Osteoblast (primary cell): Measurements from ENCODE around the gene RPLP2. TPM values are rescaled to one million over a fixed set of nuclear protein-coding genes. Genes with fewer than 3 reads are reported as not detected.
A peak's percentile ranks its signal among the peaks of the same experiment; 100 is the strongest.

Source experiments
- DNase-seq: peaks from one replicate; pipeline ENCODE4 v3.0.0; 2011; ENCODE audit warnings: low spot score, mixed read lengths; ENCODE audit not compliant: insufficient read length; ENCODE audit errors: missing footprints
- H2AFZ ChIP-seq: 2 replicates; pipeline ENCODE4 v1.6.0; 2011; ENCODE audit warnings: mild to moderate bottlenecking, low read length
- H3K27ac ChIP-seq: 2 replicates; pipeline ENCODE4 v1.5.1; 2011; ENCODE audit warnings: mild to moderate bottlenecking, low read depth, low read length, moderate library complexity
- H3K27me3 ChIP-seq: 2 replicates; pipeline ENCODE4 v1.6.0; 2012; ENCODE audit warnings: mild to moderate bottlenecking, control low read depth, inconsistent platforms, low read length, moderate library complexity; ENCODE audit not compliant: insufficient read depth
- H3K36me3 ChIP-seq: 2 replicates; pipeline ENCODE4 v1.5.1; 2011; ENCODE audit warnings: mild to moderate bottlenecking, low read length, control low read depth, moderate library complexity; ENCODE audit not compliant: insufficient read depth
- H3K4me1 ChIP-seq: 2 replicates; pipeline ENCODE4 v1.5.1; 2011; ENCODE audit warnings: mild to moderate bottlenecking, low read length, control low read depth, moderate library complexity; ENCODE audit not compliant: insufficient read depth
- H3K4me2 ChIP-seq: 2 replicates; pipeline ENCODE4 v1.6.0; 2011; ENCODE audit warnings: mild to moderate bottlenecking, low read length; ENCODE audit not compliant: insufficient read depth
- H3K4me3 ChIP-seq: fragments of 200-600 bp; sonication (generic); 3 replicates; pipeline ENCODE4 v1.5.1; 2012; ENCODE audit warnings: mild to moderate bottlenecking, low read length, inconsistent platforms; ENCODE audit not compliant: insufficient read depth
- H3K79me2 ChIP-seq: 2 replicates; pipeline ENCODE4 v1.6.0; 2012; ENCODE audit warnings: mild to moderate bottlenecking, low read length, control low read depth, inconsistent platforms; ENCODE audit not compliant: insufficient read depth
- H3K9me3 ChIP-seq: 2 replicates; pipeline ENCODE4 v1.5.1; 2011; ENCODE audit warnings: low read depth, low read length, control low read depth
- H4K20me1 ChIP-seq: 2 replicates; pipeline ENCODE4 v1.6.0; 2012; ENCODE audit warnings: mild to moderate bottlenecking, low read length, control low read depth; ENCODE audit not compliant: insufficient read depth
- total RNA-seq: library from RNA; depleted of rRNA; stranded (reverse); fragments of >200 nt; gene quantifications from 2 replicates; pipeline ENCODE4 v1.2.3, GENCODE V29; 2012
- TF ChIP-seq, protein P1 (sequence below): IDR thresholded peaks from 2 replicates; pipeline ENCODE4 v1.5.1; 2011; ENCODE audit warnings: mild to moderate bottlenecking, low read depth, low read length, moderate library complexity; ENCODE audit errors: extremely low read depth

The RPLP2 gene
- total RNA-seq, 1 donor, result 386 TPM

DNA sequence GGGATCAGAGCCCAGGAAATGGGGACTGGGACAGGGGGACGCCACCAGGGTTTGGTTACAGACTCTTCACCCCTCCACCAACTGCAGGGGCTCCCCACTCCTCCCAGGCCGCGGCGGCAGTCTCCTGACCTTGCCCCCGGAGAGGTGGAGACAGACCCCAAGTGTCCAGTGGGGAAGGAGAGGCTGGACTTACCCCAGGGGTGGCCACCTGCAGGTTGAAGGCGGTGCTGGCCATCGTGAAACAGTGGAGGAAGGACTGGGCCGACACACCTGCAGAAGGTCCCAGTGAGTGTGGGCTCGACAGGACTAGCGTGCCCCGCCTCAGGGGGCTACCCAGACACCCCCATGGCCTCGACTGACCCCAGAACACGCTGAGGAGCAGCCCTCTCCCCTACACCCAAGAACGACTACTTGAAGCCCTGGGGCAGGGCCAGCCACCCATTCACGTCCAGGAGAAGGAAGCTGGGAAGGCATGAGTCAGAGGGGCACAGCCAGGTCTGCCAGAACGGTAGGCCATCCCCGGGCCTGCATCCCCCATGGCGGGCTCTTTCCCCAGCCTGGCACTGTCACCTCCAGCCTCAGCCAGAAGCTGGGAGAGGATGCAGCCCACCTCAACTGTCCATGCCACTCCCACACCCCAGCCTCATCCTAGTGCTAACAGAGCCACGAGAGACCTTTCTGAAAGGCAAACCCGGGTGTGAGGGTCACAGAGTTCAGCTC, 34.7 kb upstream of the RPLP2 start:
- Histone ChIP-seq H3K4me3 (peak overlapping the region; percentile 88), H3K4me2 (peak overlapping the region; percentile 91), H3K27ac (peak overlapping the region; percentile 37), H3K36me3 (peaks cover 43% of the 10 kb centered on the region), H3K9me3 (no peaks in the 10 kb centered on the region), H2AFZ (no peak overlapping the region), H3K27me3 (no peaks in the 10 kb centered on the region), H3K79me2 (peaks cover 95% of the 10 kb centered on the region), H4K20me1 (peaks cover 63% of the 10 kb centered on the region), H3K4me1 (peaks cover 20% of the 10 kb centered on the region)
- peak; percentile 97 for DNase-seq
- TF ChIP-seq, protein P1, sequence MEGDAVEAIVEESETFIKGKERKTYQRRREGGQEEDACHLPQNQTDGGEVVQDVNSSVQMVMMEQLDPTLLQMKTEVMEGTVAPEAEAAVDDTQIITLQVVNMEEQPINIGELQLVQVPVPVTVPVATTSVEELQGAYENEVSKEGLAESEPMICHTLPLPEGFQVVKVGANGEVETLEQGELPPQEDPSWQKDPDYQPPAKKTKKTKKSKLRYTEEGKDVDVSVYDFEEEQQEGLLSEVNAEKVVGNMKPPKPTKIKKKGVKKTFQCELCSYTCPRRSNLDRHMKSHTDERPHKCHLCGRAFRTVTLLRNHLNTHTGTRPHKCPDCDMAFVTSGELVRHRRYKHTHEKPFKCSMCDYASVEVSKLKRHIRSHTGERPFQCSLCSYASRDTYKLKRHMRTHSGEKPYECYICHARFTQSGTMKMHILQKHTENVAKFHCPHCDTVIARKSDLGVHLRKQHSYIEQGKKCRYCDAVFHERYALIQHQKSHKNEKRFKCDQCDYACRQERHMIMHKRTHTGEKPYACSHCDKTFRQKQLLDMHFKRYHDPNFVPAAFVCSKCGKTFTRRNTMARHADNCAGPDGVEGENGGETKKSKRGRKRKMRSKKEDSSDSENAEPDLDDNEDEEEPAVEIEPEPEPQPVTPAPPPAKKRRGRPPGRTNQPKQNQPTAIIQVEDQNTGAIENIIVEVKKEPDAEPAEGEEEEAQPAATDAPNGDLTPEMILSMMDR, result no peak

DNA sequence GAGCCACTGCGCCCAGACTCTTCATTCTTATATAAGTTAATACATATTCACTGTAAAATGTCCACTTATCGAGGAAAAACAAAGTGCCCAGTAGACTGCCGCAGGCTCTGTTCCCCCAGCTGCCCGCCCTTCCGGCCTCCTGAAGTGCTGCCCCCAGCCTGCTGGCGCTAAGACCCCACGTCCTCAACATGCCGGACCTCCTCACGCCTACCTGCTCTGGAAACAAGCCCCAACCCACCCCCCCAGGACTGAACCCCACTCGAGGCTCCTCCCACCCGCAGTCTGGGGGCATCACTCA, 33.6 kb upstream of the RPLP2 start:
- Histone ChIP-seq H3K4me2 (peak overlapping the region; percentile 91), H3K36me3 (peaks cover 38% of the 10 kb centered on the region), H3K9me3 (no peaks in the 10 kb centered on the region), H3K27me3 (no peaks in the 10 kb centered on the region), H4K20me1 (peaks cover 57% of the 10 kb centered on the region), H3K79me2 (peaks cover 90% of the 10 kb centered on the region), H2AFZ (no peak overlapping the region), H3K4me1 (peaks cover 20% of the 10 kb centered on the region), H3K4me3 (peak overlapping the region; percentile 88), H3K27ac (peak overlapping the region; percentile 48)
- DNase-seq, result no peak
- TF ChIP-seq, protein P1, result no peak

DNA sequence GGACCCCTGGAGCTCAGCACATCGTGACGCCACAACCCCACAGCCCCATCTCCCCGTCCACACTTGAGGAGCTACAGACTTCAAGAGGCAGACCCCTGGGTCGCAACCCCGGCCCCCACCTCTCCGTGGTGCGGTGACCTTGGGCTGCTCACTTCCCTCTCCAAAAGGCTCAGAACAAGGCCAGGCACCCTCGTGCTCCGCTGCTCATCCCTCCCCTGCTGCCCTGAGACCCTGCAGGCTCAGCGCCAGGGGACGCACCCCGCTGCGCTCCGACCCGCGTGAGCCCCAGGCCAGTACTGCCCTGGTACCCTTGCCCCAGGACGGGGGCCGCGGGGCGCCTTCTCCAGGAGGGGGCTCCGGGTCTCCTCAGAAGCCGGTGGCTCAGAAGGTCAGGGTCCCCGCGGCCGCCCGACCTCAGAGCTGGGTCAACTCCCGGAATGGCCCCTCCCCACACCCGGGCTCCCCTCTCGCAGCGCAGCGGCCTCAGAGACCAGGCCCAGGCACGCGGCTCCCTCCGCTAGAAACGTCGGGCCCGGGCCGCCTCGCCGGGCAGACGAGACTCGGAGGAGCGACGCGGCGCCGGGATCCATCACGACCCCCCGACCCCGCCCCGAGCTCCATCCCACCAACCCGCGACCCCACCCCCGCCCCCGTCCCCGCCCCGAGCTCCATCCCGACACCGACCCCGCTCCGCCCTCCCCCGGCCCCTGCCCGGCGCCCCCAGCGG, 33.0 kb upstream of the RPLP2 start:
- peaks cover 20% of the 10 kb centered on the region for H3K4me1 ChIP-seq
- H4K20me1 ChIP-seq, result peaks cover 56% of the 10 kb centered on the region
- peak overlapping the region; percentile 48 for H3K27ac ChIP-seq
- H2AFZ ChIP-seq, result no peak overlapping the region
- peaks cover 32% of the 10 kb centered on the region for H3K36me3 ChIP-seq
- H3K4me3 ChIP-seq, result peak overlapping the region; percentile 88
- DNase-seq, result peak; percentile 95
- peak overlapping the region; percentile 91 for H3K4me2 ChIP-seq
- H3K79me2 ChIP-seq, result peaks cover 87% of the 10 kb centered on the region
- TF ChIP-seq, protein P1, result no peak
- H3K27me3 ChIP-seq, result no peaks in the 10 kb centered on the region
- no peaks in the 10 kb centered on the region for H3K9me3 ChIP-seq
